ENCODE measurements around the gene GARIN5A. TPM values are rescaled to one million over a fixed set of nuclear protein-coding genes. Genes with fewer than 3 reads are reported as not detected.

GARIN5A gene
- total and polyA plus RNA-seq, 7 donors: 0.36 to 7.1 (median 1.6) TPM; not detected in 2

DNA sequence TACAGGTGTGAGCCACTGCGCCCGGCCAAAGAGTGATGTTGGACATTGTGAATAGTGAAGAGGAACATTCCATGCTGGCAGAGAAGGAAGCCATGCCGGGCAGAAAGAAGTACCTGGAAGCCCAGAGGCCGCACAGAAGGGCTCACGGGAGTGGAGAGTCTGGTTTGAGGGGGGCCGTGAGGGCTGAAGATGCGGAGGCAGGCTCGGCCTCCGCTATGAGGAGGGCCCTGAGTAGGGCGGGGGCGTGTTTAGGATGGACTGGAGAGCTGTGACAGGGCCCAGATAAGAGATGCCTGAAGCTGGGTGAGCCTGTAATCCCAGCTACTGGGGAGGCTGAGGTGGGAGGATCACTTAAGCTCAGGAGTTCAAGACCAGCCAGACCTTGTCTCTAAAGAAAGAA is 32.7 kb upstream of the GARIN5A start:
- Histone ChIP-seq H3K9me3 (no peaks in the 10 kb centered on the region), H3K4me3 (no peak overlapping the region), H3K4me1 (peaks cover 0 to 15% (median 9%) of the 10 kb centered on the region in 4 donors), H3K27ac (no peak overlapping the region), H3K27me3 (no peaks in the 10 kb centered on the region), H3K36me3 (peaks cover 0 to 11% (median 0%) of the 10 kb centered on the region in 4 donors)
- DNase-seq: no peak
- intact Hi-C loops (cut with DNase I): no loop called here
- TF ChIP-seq, protein P1, sequence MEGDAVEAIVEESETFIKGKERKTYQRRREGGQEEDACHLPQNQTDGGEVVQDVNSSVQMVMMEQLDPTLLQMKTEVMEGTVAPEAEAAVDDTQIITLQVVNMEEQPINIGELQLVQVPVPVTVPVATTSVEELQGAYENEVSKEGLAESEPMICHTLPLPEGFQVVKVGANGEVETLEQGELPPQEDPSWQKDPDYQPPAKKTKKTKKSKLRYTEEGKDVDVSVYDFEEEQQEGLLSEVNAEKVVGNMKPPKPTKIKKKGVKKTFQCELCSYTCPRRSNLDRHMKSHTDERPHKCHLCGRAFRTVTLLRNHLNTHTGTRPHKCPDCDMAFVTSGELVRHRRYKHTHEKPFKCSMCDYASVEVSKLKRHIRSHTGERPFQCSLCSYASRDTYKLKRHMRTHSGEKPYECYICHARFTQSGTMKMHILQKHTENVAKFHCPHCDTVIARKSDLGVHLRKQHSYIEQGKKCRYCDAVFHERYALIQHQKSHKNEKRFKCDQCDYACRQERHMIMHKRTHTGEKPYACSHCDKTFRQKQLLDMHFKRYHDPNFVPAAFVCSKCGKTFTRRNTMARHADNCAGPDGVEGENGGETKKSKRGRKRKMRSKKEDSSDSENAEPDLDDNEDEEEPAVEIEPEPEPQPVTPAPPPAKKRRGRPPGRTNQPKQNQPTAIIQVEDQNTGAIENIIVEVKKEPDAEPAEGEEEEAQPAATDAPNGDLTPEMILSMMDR (IDR thresholded peaks at IDR 0.05): no peak
- TF ChIP-seq POLR2A (IDR thresholded peaks at IDR 0.05): no peak
- no peak for TF ChIP-seq EP300 (IDR thresholded peaks at IDR 0.05)
- TF ChIP-seq POLR2AphosphoS5 (IDR thresholded peaks at IDR 0.05): no peak
- WGBS, 2 donors: 88 to 90% methylated on average over 11 of the region's 11 CpGs

GRCh38 chr19:50508843-50509190 is 32.2 kb upstream of the GARIN5A start:
- TF ChIP-seq POLR2AphosphoS5 (IDR thresholded peaks at IDR 0.05) (no peak), EP300 (IDR thresholded peaks at IDR 0.05) (no peak), POLR2A (IDR thresholded peaks at IDR 0.05) (no peak)
- TF ChIP-seq, protein P1 (IDR thresholded peaks at IDR 0.05): no peak
- no peak for DNase-seq
- Histone ChIP-seq H3K4me1 (peaks cover 0 to 15% (median 9%) of the 10 kb centered on the region in 4 donors), H3K27me3 (no peaks in the 10 kb centered on the region), H3K4me3 (no peak overlapping the region), H3K9me3 (no peaks in the 10 kb centered on the region), H3K27ac (no peak overlapping the region), H3K36me3 (peaks cover 0 to 11% (median 0%) of the 10 kb centered on the region in 4 donors)
- intact Hi-C loops (cut with DNase I): no loop called here
- WGBS, 2 donors: 91 to 94% methylated on average over 3 of the region's 3 CpGs

DNA sequence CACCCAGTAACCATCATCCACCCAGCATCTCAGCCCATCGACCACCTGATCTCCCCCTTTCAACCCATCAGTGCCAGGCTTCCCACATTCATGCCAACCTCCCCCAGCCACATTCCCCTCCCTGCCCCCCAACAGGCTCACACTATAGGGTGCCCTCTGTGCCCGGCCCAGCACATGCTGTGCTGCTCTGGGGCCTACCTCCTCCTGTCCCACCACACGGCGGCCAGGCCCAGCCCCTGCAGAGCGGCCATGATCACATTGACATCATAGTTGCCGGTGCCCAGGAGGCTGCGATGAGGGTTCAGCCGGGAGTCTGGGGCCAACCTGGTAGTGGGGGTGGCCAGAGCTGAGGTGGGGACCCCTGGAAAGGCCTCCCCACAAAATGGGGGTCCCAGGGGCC is 30.7 kb upstream of the GARIN5A start:
- Histone ChIP-seq H3K27ac (no peak overlapping the region), H3K36me3 (peaks cover 0 to 11% (median 0%) of the 10 kb centered on the region in 4 donors), H3K4me3 (no peak overlapping the region), H3K9me3 (no peaks in the 10 kb centered on the region), H3K27me3 (no peaks in the 10 kb centered on the region), H3K4me1 (peaks cover 0 to 15% (median 9%) of the 10 kb centered on the region in 4 donors)
- intact Hi-C loops (cut with DNase I): no loop called here
- 95 to 96% methylated on average over 8 of the region's 8 CpGs for WGBS, 2 donors
- TF ChIP-seq EP300 (IDR thresholded peaks at IDR 0.05) (no peak), POLR2A (IDR thresholded peaks at IDR 0.05) (no peak), POLR2AphosphoS5 (IDR thresholded peaks at IDR 0.05) (no peak)
- TF ChIP-seq, protein P1 (IDR thresholded peaks at IDR 0.05): no peak
- DNase-seq: no peak

DNA sequence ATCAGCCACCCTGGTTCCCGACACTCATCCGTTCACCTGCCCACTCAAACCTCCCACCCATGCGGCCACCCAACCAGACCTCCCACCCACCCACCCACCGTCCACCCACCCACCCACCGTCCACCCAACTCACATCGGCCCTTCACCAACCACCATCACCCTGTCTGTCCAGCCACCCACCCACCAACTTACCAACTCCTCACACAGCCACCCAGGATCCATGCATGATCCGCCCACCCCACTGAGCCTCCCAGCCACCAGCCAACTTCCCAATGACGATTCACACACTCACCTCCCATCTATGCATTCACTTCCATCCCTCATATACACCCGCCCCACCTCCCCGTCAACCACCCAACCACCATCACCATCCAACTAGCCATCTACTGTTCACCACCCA is 30.1 kb upstream of the GARIN5A start:
- H3K36me3 ChIP-seq: peaks cover 0 to 11% (median 0%) of the 10 kb centered on the region in 4 donors
- WGBS, 2 donors: 93 to 95% methylated on average over 10 of the region's 10 CpGs
- no peak overlapping the region for H3K27ac ChIP-seq
- peaks cover 0 to 12% (median 10%) of the 10 kb centered on the region in 4 donors for H3K4me1 ChIP-seq
- no peaks in the 10 kb centered on the region for H3K27me3 ChIP-seq
- TF ChIP-seq, protein P1 (IDR thresholded peaks at IDR 0.05): no peak
- no peak for TF ChIP-seq POLR2A (IDR thresholded peaks at IDR 0.05)
- TF ChIP-seq POLR2AphosphoS5 (IDR thresholded peaks at IDR 0.05): no peak
- no peak for DNase-seq
- H3K9me3 ChIP-seq: no peaks in the 10 kb centered on the region
- H3K4me3 ChIP-seq: no peak overlapping the region
- intact Hi-C loops (cut with DNase I): no loop called here

Measured in sigmoid colon (tissue), 7 donors.